HEK293T (cell line): Measurements from ENCODE around the gene KLHL26.

ENCODE experiments used
- BHLHE40 ChIP-seq: fragments of 450-650 bp; IDR thresholded peaks from 2 replicates; pipeline ENCODE4 v1.6.1; 2016; ENCODE audit warnings: mild to moderate bottlenecking, moderate library complexity, borderline replicate concordance
- TARDBP ChIP-seq: fragments of 450-650 bp; IDR thresholded peaks from 2 replicates; pipeline ENCODE4 v1.6.1; 2016

DNA sequence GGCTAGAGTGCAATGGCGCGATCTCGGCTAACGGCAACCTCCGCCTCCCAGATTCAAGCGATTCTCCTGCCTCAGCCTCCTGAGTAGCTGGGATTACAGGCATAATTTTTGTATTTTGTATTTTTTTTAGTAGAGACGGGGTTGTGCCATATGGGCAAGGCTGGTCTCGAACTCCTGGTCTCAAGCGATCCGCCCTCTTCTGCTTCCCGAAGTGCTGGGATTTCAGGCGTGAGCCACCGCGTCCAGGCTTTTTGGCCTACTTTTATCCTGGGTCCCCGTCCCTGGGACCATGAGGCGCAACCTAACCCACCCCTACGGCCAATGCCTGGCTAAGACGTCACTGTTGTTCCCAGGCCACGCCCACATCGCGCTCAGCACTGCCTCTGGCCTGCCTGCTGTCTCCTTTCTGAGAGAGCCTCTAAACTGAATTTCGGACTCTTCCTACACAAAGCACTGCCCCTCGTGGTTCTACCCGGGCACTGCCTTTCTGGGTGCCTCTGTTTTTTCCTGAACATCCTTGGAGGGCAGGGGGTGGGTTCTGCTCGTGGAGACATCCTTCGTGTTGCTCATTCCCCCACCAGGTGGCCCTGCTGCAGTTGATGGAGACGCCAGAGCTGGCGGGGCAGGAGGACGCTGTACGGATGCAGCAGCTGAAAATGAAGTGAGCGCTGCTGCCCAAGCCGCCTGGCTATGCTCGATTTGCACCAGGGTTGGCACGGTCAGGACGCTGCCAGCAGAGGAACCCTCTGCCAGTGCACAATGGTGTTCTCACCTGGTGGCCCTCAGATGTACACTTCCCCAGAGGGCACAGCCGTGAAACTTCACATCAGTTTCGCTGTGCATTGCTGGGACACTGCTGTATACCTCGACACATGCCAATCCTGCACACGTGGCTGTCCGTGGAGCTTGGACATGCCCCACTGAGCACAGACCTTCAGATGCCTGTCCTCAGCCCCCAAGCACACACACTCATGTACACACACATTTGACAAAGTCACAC, 46.3 kb upstream of the KLHL26 start:
- TF ChIP-seq BHLHE40 (no peak), TARDBP (no peak)
